GM19452 (cell line): ENCODE results near the gene CDK4.
A peak's percentile ranks its signal among the peaks of the same experiment; 100 is the strongest.

Experiments
- ATAC-seq: cut with Tn5 transposase; IDR thresholded peaks from one replicate; pipeline ENCODE4 v1.9.1; 2021; ENCODE audit not compliant: unreplicated experiment

Gene CDK4

GRCh38 chr12:57758552-57759359 is 6.6 kb upstream of the CDK4 start:
- no peak for ATAC-seq

- no peak for ATAC-seq
Measured at GRCh38 chr12:57757771-57758170, 5.7 kb upstream of the CDK4 start.

GRCh38 chr12:57756406-57757341 is 4.6 kb upstream of the CDK4 start:
- ATAC-seq, result no peak

GRCh38 chr12:57755454-57756372 is 3.6 kb upstream of the CDK4 start:
- no peak for ATAC-seq

- no peak for ATAC-seq
Measured at GRCh38 chr12:57755194-57755453, 3.0 kb upstream of the CDK4 start.

- ATAC-seq, result peak; percentile 31
Measured at GRCh38 chr12:57754411-57755193, 2.5 kb upstream of the CDK4 start, which contains the start of gene MARCHF9. Gene MARCHF9, plus strand, starts transcription at chr12:57755103. Its CDS starts 426 bp downstream, at chr12:57755529.

GRCh38 chr12:57753756-57754337 is 1.7 kb upstream of the CDK4 start:
- ATAC-seq, result no peak

GRCh38 chr12:57752668-57753000 is 524 bp upstream of the CDK4 start:
- ATAC-seq, result no peak

- no peak for ATAC-seq
Measured at GRCh38 chr12:57751432-57751787, 700 bp downstream of the CDK4 start.

GRCh38 chr12:57750561-57751431 is 1.3 kb downstream of the CDK4 start:
- ATAC-seq, result no peak

GRCh38 chr12:57749061-57749460 is 3.0 kb downstream of the CDK4 start:
- ATAC-seq, result no peak

- ATAC-seq, result no peak
Measured at GRCh38 chr12:57746025-57746424, 6.1 kb downstream of the CDK4 start.

- ATAC-seq, result no peak
Measured at GRCh38 chr12:57745485-57745881, 6.6 kb downstream of the CDK4 start.

- peak; percentile 79 for ATAC-seq
Measured at GRCh38 chr12:57744777-57745484, 7.2 kb downstream of the CDK4 start, which contains the start of gene TSPAN31. Gene TSPAN31, plus strand, starts transcription at chr12:57745039. Its CDS starts 116 bp downstream, at chr12:57745155.

GRCh38 chr12:57744194-57744776 is 7.8 kb downstream of the CDK4 start:
- ATAC-seq, result peak; percentile 43

- ATAC-seq, result no peak
Measured at GRCh38 chr12:57743769-57744168, 8.3 kb downstream of the CDK4 start.

GRCh38 chr12:57741844-57742738 is 10.0 kb downstream of the CDK4 start:
- peak; percentile 46 for ATAC-seq
